Measurements from ENCODE around the gene ASB9. TPM values are rescaled to one million over a fixed set of nuclear protein-coding genes. Genes with fewer than 3 reads are reported as not detected.

The ASB9 gene
- total and polyA plus RNA-seq, 2 donors (not counting 3 experiments of a cell fraction or from before 2014, with no cell fraction given): 6.5 to 7.6 TPM

- Histone ChIP-seq H2AFZ (ENCODE audit: low read depth, low read length) (peak overlapping the region; percentile 30), H3K9me3 (replicated peaks; ENCODE audit: control insufficient read depth, insufficient read depth, low read length) (no peaks in the 10 kb centered on the region), H3K27me3 (ENCODE audit: control insufficient read depth in 2 of 2, insufficient read depth in 2 of 2, low read length in 2 of 2) (no peaks in the 10 kb centered on the region), H3K27ac (ENCODE audit: insufficient read depth, low read depth, low read length) (peak overlapping the region; percentile 80), H4K20me1 (replicated peaks; ENCODE audit: control insufficient read depth, extremely low read depth, insufficient read depth, low read length) (no peaks in the 10 kb centered on the region), H3K4me1 (ENCODE audit: control insufficient read depth, extremely low read depth, insufficient read depth, low read length) (peaks cover 21% of the 10 kb centered on the region), H3K36me3 (ENCODE audit: control insufficient read depth in 2 of 2, extremely low read depth in 1 of 2, insufficient read depth in 2 of 2, low read length in 2 of 2) (no peaks in the 10 kb centered on the region), H3K79me2 (ENCODE audit: control insufficient read depth, insufficient read depth, low read length) (no peaks in the 10 kb centered on the region), H3K9ac (replicated peaks; ENCODE audit: extremely low read depth, insufficient read depth, low read length) (peak overlapping the region; percentile 67), H3K4me3 (replicated peaks in 1 of 3; ENCODE audit: insufficient read depth in 1 of 3, low read depth in 1 of 3, low read length in 3 of 3) (peak overlapping the region in 1 of 3 experiments; percentile 9), H3K4me2 (ENCODE audit: insufficient read depth, low read length) (peak overlapping the region; percentile 36), H3K9me1 (replicated peaks; ENCODE audit: control insufficient read depth, extremely low read depth, insufficient read depth, low read length) (no peaks in the 10 kb centered on the region)
- CTCF ChIA-PET: interaction anchor here (1.4 kb wide), 1 partner anchor 153 kb away, joined by 3 read pairs; no protein-coding TSS in a partner anchor
- FAIRE-seq: peak; percentile 95
- POLR2A ChIA-PET: no interaction called here
- peak; percentile 70 for DNase-seq (ENCODE audit: low read depth, low spot score)
- dilution Hi-C loops (cut with MboI; ENCODE audit: extremely low pct_ligation_motif_present, low sequenced_read_pairs): no loop called here
- TF ChIP-seq POLR2A (IDR thresholded peaks at IDR 0.05; ENCODE audit: low read depth, low read length): no peak
- no peak for TF ChIP-seq MAX (IDR thresholded peaks at IDR 0.05; ENCODE audit: insufficient read depth, insufficient read length)
- TF ChIP-seq MYC (IDR thresholded peaks at IDR 0.05; ENCODE audit: low read depth, low read length): no peak
- no peak for TF ChIP-seq JUN (IDR thresholded peaks at IDR 0.05; ENCODE audit: borderline replicate concordance, insufficient read depth, insufficient read length, low read depth)
- no TSS peak for BruUV-seq (replicated peaks)
- intact Hi-C loops (cut with micrococcal nuclease): loop anchor here (1.0 kb wide), 1 partner anchor 28 kb away; the partner anchor contains the start of gene ASB9
Observed at GRCh38 chrX:15298201-15298600, 28.3 kb upstream of the ASB9 start.

- POLR2A ChIA-PET: no interaction called here
- CTCF ChIA-PET: no interaction called here
- FAIRE-seq: no peak
- intact Hi-C loops (cut with micrococcal nuclease): no loop called here
- dilution Hi-C loops (cut with MboI; ENCODE audit: extremely low pct_ligation_motif_present, low sequenced_read_pairs): no loop called here
- Histone ChIP-seq H3K9me1 (replicated peaks; ENCODE audit: control insufficient read depth, extremely low read depth, insufficient read depth, low read length) (no peaks in the 10 kb centered on the region), H4K20me1 (replicated peaks; ENCODE audit: control insufficient read depth, extremely low read depth, insufficient read depth, low read length) (no peaks in the 10 kb centered on the region), H3K36me3 (ENCODE audit: control insufficient read depth in 2 of 2, extremely low read depth in 1 of 2, insufficient read depth in 2 of 2, low read length in 2 of 2) (no peaks in the 10 kb centered on the region), H3K27ac (ENCODE audit: insufficient read depth, low read depth, low read length) (no peak overlapping the region), H3K4me1 (ENCODE audit: control insufficient read depth, extremely low read depth, insufficient read depth, low read length) (peaks cover 9% of the 10 kb centered on the region), H3K9me3 (replicated peaks; ENCODE audit: control insufficient read depth, insufficient read depth, low read length) (no peaks in the 10 kb centered on the region), H3K4me2 (ENCODE audit: insufficient read depth, low read length) (no peak overlapping the region), H2AFZ (ENCODE audit: low read depth, low read length) (no peak overlapping the region), H3K4me3 (replicated peaks in 1 of 3; ENCODE audit: insufficient read depth in 1 of 3, low read depth in 1 of 3, low read length in 3 of 3) (no peak overlapping the region), H3K79me2 (ENCODE audit: control insufficient read depth, insufficient read depth, low read length) (no peaks in the 10 kb centered on the region), H3K9ac (replicated peaks; ENCODE audit: extremely low read depth, insufficient read depth, low read length) (no peak overlapping the region), H3K27me3 (ENCODE audit: control insufficient read depth in 2 of 2, insufficient read depth in 2 of 2, low read length in 2 of 2) (no peaks in the 10 kb centered on the region)
- no TSS peak for BruUV-seq (replicated peaks)
- DNase-seq (ENCODE audit: low read depth, low spot score): no peak
- TF ChIP-seq POLR2AphosphoS5 (IDR thresholded peaks at IDR 0.05; ENCODE audit: insufficient read depth, low read depth, low read length) (no peak), EZH2 (IDR thresholded peaks at IDR 0.05; ENCODE audit: borderline replicate concordance, low read depth, low read length, severe bottlenecking) (no peak), CTCF (IDR thresholded peaks at IDR 0.05; ENCODE audit: extremely low read depth in 1 of 2, insufficient read depth in 1 of 2, low read depth in 1 of 2, low read length in 2 of 2) (no peak), MAX (IDR thresholded peaks at IDR 0.05; ENCODE audit: insufficient read depth, insufficient read length) (no peak), JUN (IDR thresholded peaks at IDR 0.05; ENCODE audit: borderline replicate concordance, insufficient read depth, insufficient read length, low read depth) (no peak), GATA2 (IDR thresholded peaks at IDR 0.05; ENCODE audit: insufficient read depth, insufficient read length, low read depth, low read length) (no peak), POLR2A (IDR thresholded peaks at IDR 0.05; ENCODE audit: low read depth, low read length) (no peak), MYC (IDR thresholded peaks at IDR 0.05; ENCODE audit: low read depth, low read length) (no peak), FOS (IDR thresholded peaks at IDR 0.05; ENCODE audit: borderline replicate concordance, insufficient read depth, low read length) (no peak)
Observed at GRCh38 chrX:15293451-15293850, 23.6 kb upstream of the ASB9 start.

Measured in endothelial cell of umbilical vein (primary cell).